SU-DHL-6 (cell line): ENCODE data around the gene AMDHD2.

Experiments
- H2AFZ ChIP-seq: fragments of 200-600 bp; sonication (generic); 2 replicates; pipeline ENCODE4 v1.6.1; 2014; ENCODE audit warnings: low read depth, mild to moderate bottlenecking, moderate library complexity, mixed read lengths, antibody characterized with exemption, low read length; ENCODE audit not compliant: severe bottlenecking
- H3F3A ChIP-seq: fragments of 200-600 bp; shearing (Covaris generic); 2 replicates; pipeline ENCODE4 v1.6.0; 2016; ENCODE audit warnings: antibody characterized with exemption, mild to moderate bottlenecking; ENCODE audit not compliant: insufficient read depth
- H3K27ac ChIP-seq: fragments of 200-600 bp; sonication (generic); 2 replicates; pipeline ENCODE4 v1.5.1; 2016; ENCODE audit warnings: low read depth, mild to moderate bottlenecking, low read length, moderate library complexity, mixed read lengths
- H3K27me3 ChIP-seq: fragments of 200-600 bp; sonication (generic), shearing (Covaris generic); 2 replicates; pipeline ENCODE4 v1.6.0; 2014; ENCODE audit warnings: mild to moderate bottlenecking, low read length
- H3K36me3 ChIP-seq: fragments of 200-600 bp; sonication (generic); 2 replicates; pipeline ENCODE4 v1.6.1; 2014; ENCODE audit warnings: mild to moderate bottlenecking, low read length, mixed read lengths
- H3K4me2 ChIP-seq: fragments of 300-600, 200-600 bp; shearing (Covaris generic), sonication (generic); 2 replicates; pipeline ENCODE4 v1.6.0; 2014; ENCODE audit warnings: low read length, low read depth, mild to moderate bottlenecking; ENCODE audit not compliant: poor library complexity, severe bottlenecking
- H3K4me3 ChIP-seq: fragments of 200-600 bp; sonication (generic); 2 replicates; pipeline ENCODE4 v1.5.1; 2014; ENCODE audit warnings: antibody characterized with exemption, low read length, mild to moderate bottlenecking, mixed read lengths; ENCODE audit not compliant: insufficient read depth, poor library complexity, severe bottlenecking
- H3K79me2 ChIP-seq: fragments of 200-600 bp; sonication (generic); 2 replicates; pipeline ENCODE4 v1.6.1; 2014; ENCODE audit warnings: mild to moderate bottlenecking, low read length, moderate library complexity; ENCODE audit not compliant: insufficient read depth
- H3K9ac ChIP-seq: fragments of 200-600 bp; sonication (generic); 2 replicates; pipeline ENCODE4 v1.7.0; 2014; ENCODE audit warnings: mild to moderate bottlenecking, low read length
- H3K9me2 ChIP-seq: fragments of 200-600 bp; sonication (generic); replicated peaks from 2 replicates; pipeline ENCODE4 v1.6.1; 2014; ENCODE audit warnings: low read length; ENCODE audit not compliant: insufficient read depth
- H3K9me3 ChIP-seq: fragments of 200-600 bp; sonication (generic); 2 replicates; pipeline ENCODE4 v1.6.1; 2014; ENCODE audit warnings: low read length, mixed read lengths; ENCODE audit not compliant: insufficient read depth
- H4K20me1 ChIP-seq: fragments of 200-600 bp; sonication (generic); 2 replicates; pipeline ENCODE4 v1.6.1; 2014; ENCODE audit warnings: low read depth, mild to moderate bottlenecking, antibody characterized with exemption, low read length, moderate library complexity, mixed read lengths
- CTCF ChIP-seq: fragments of 200-600 bp; sonication (generic); IDR thresholded peaks from one replicate; pipeline ENCODE4 v1.5.1; 2017; ENCODE audit warnings: antibody characterized with exemption, mild to moderate bottlenecking, low read length, moderate library complexity; ENCODE audit not compliant: insufficient read depth, poor library complexity, severe bottlenecking
- EZH2phosphoT487 ChIP-seq: fragments of 200-600 bp; sonication (generic), shearing (Covaris generic); conservative IDR thresholded peaks from 2 replicates; pipeline ENCODE4 v1.6.1; 2018; ENCODE audit warnings: mild to moderate bottlenecking, antibody characterized with exemption, low read length, moderate library complexity, mixed read lengths

Gene AMDHD2

GRCh38 chr16:2471653-2472487, 48.3 kb upstream of the AMDHD2 start:
- no peaks in the 10 kb centered on the region for H3K9me2 ChIP-seq
- H3K36me3 ChIP-seq = no peaks in the 10 kb centered on the region
- no peaks in the 10 kb centered on the region for H3K27me3 ChIP-seq
- TF ChIP-seq CTCF (no peak), EZH2phosphoT487 (no peak)
- H3K4me3 ChIP-seq = no peak overlapping the region
- no peak overlapping the region for H3K9ac ChIP-seq
- H3K27ac ChIP-seq = no peak overlapping the region
- H3K79me2 ChIP-seq = no peaks in the 10 kb centered on the region
- H4K20me1 ChIP-seq = no peaks in the 10 kb centered on the region; the same call in 1 of the 2 replicates
- H3K4me2 ChIP-seq = peak overlapping the region; percentile 15
- H3K9me3 ChIP-seq = no peaks in the 10 kb centered on the region
- no peak overlapping the region for H2AFZ ChIP-seq
- H3F3A ChIP-seq = peaks cover 12% of the 10 kb centered on the region; the same call in 1 of the 2 replicates

- H3K27me3 ChIP-seq = no peaks in the 10 kb centered on the region
- H3K36me3 ChIP-seq = no peaks in the 10 kb centered on the region
- no peaks in the 10 kb centered on the region for H3K79me2 ChIP-seq
- H3K9me2 ChIP-seq = no peaks in the 10 kb centered on the region
- H4K20me1 ChIP-seq = no peaks in the 10 kb centered on the region; the same call in 1 of the 2 replicates
- no peak overlapping the region for H3K4me2 ChIP-seq
- no peak for TF ChIP-seq EZH2phosphoT487
- no peak for TF ChIP-seq CTCF
- no peaks in the 10 kb centered on the region for H3K9me3 ChIP-seq
- peaks cover 12% of the 10 kb centered on the region; the same call in 1 of the 2 replicates for H3F3A ChIP-seq
- no peak overlapping the region for H3K9ac ChIP-seq
- H3K4me3 ChIP-seq = no peak overlapping the region
- H2AFZ ChIP-seq = no peak overlapping the region
- H3K27ac ChIP-seq = no peak overlapping the region
Observed at GRCh38 chr16:2472488-2472864, 47.7 kb upstream of the AMDHD2 start.

- Histone ChIP-seq H3K27me3 (no peaks in the 10 kb centered on the region), H3K27ac (no peak overlapping the region), H3K9ac (peak overlapping the region; percentile 98; the same call in 1 of the 2 replicates), H3K9me3 (no peaks in the 10 kb centered on the region), H2AFZ (no peak overlapping the region), H3K4me2 (peak overlapping the region; percentile 65), H3K36me3 (no peaks in the 10 kb centered on the region), H3K79me2 (no peaks in the 10 kb centered on the region), H3F3A (peaks cover 12% of the 10 kb centered on the region; the same call in 1 of the 2 replicates), H4K20me1 (no peaks in the 10 kb centered on the region; the same call in 1 of the 2 replicates), H3K4me3 (no peak overlapping the region), H3K9me2 (no peaks in the 10 kb centered on the region)
- TF ChIP-seq EZH2phosphoT487 = no peak
- TF ChIP-seq CTCF = no peak
Observed at GRCh38 chr16:2472885-2473445, 47.2 kb upstream of the AMDHD2 start.
